Cardiac fibroblast (primary cell): ENCODE results near the gene ST7.
A peak's percentile ranks its signal among the peaks of the same experiment; 100 is the strongest.

ENCODE experiments used
- DNase-seq, 2 donors: peaks; one replicate each; pipeline versions ENCODE4 v3.0.0 to v3.0.0-alpha.2; 2010; ENCODE audit warnings: low read depth in 2 of 2
- H3K4me3 ChIP-seq, 2 donors: replicated peaks in 1 of 2; 1 replicate in 1 of 2; 2 replicates in 1 of 2; pipeline ENCODE4 v1.5.1; 2011; ENCODE audit warnings: low read depth in 2 of 2, low read length in 2 of 2, mild to moderate bottlenecking in 2 of 2, moderate library complexity in 1 of 2
- TF ChIP-seq, protein P1 (sequence below): IDR thresholded peaks from one replicate; pipeline ENCODE4 v1.5.1; 2011; ENCODE audit warnings: low read depth, mild to moderate bottlenecking, low read length, inconsistent platforms

ST7 gene

DNA sequence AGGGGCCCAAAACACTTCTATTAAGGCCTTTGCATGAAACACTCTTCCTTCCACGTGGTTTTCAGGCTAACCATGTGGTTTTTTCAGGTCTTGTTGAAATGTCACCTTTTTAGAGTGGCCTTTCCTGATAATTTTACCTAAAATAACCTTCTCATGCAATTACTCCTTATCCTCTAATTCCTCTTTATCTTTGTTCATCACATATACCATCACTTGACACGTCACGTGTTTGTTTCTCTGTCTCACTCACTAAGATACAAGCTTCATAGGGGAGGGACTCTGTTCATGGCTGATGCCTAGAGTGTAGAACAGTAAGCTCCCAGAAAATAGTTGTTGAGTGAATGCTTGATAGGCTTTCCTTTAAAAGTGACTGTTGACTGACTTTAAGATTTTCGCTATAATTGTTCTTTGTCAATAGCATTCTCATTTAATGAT, 63.7 kb downstream of the ST7 start:
- TF ChIP-seq, protein P1, sequence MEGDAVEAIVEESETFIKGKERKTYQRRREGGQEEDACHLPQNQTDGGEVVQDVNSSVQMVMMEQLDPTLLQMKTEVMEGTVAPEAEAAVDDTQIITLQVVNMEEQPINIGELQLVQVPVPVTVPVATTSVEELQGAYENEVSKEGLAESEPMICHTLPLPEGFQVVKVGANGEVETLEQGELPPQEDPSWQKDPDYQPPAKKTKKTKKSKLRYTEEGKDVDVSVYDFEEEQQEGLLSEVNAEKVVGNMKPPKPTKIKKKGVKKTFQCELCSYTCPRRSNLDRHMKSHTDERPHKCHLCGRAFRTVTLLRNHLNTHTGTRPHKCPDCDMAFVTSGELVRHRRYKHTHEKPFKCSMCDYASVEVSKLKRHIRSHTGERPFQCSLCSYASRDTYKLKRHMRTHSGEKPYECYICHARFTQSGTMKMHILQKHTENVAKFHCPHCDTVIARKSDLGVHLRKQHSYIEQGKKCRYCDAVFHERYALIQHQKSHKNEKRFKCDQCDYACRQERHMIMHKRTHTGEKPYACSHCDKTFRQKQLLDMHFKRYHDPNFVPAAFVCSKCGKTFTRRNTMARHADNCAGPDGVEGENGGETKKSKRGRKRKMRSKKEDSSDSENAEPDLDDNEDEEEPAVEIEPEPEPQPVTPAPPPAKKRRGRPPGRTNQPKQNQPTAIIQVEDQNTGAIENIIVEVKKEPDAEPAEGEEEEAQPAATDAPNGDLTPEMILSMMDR, result no peak
- no peak overlapping the region for H3K4me3 ChIP-seq
- DNase-seq, result no peak

DNA sequence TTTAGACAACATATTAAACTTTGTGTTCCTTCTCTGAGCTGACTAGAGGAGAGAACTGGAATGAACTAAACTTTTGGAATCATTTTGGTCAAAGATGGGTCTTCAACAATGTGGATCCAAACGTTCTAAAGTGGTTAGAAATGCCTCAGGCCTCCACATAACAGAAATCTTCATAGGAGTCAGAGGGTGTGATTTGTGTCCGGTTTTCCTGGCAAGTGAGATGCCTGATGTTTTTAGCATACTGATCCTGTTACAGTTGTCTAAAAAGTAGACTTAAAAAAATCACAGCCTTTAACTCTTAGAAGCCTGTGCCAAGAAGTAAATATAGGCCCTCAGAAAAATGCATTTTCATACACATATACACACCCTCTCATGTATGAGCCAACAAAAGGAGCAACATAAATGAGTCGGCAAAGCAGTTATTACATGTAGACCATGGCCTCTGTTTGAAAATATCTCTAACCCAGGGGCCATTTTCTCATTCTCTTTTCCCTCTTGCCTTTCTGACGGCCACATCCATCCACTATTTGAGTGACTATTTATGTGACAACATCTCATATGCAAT, 64.5 kb downstream of the ST7 start:
- peak in 1 of 2 donors; percentile 34 for DNase-seq
- no peak overlapping the region for H3K4me3 ChIP-seq
- TF ChIP-seq, protein P1, result no peak

DNA sequence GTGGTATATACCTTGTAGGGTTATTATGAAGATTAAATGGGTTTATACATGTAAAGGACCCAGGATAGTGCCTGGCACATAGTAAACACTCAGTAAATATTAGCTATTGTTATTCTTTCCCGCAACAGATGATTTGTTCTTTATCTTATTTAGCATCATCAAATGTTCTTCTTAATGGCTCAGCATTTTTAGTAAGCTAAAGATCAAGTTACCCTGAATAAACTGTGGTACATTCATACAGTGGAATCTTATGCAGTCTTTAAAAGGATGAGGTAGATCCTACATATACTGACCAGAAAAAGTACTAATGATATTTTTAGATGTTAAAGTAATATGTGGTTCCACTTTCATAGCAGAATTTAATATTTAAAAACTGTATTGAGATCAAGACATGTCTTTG, 65.4 kb downstream of the ST7 start:
- H3K4me3 ChIP-seq, result no peak overlapping the region
- no peak for DNase-seq
- TF ChIP-seq, protein P1, result no peak

DNA sequence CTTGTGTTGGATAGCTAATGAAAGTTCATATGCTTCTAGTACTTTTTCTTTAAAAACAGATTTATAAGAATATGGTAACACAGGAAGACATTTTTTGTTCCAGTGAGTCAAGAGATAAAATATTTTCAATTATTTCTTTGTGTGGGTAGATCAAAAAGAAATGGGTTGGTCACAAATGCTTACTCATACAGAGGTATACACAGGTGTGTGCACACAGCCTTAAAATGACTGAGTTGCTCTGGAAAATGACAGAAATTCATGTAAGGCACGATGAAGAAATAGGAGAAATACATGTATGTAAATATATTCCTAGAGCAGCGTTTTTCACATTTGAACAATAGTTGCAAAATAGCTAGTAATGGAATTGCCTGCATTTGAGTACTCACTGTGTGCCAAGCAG, 66.0 kb downstream of the ST7 start:
- no peak overlapping the region for H3K4me3 ChIP-seq
- TF ChIP-seq, protein P1, result no peak
- DNase-seq, result no peak

DNA sequence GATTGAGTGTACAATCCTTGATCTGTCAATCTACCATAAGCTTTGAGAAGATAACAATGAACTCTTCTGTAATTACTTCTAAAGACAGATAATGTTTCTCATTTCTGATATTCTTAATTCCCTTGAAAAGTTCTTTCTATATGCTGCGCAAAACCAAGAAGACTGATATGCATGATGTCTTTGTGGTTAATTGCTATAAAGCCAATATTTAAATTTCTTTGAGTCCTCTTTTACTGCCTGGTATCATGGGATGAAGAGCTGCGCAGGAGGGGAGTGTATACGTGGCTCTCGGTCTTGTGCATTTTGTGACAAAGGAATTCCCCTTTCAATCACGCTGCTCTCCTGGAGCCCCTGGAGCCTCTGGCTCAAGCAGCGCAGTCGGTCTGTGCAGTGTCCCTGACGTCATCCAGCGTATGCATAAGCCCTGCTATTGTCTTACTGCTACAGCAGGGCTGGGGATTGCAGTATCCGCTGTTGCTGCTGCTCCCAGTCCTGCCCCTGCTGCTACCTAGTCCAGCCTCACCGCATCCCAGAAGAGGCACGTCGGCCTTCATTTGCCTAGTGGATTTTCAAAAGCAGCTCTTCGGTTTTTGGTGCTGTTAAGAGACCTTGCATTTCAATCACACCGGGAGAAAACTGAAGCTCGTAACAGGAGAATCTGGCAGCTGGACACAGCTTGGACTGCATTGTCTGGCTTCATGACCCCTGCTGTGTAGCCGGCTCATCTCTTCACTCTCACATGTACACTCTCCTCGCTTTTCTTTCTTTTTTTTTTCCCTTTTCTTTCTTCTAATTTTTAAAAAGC, 66.7 kb downstream of the ST7 start:
- DNase-seq, result peak; percentile 94 to 96
- H3K4me3 ChIP-seq, result peak overlapping the region; percentile 13 to 45
- TF ChIP-seq, protein P1, result no peak

DNA sequence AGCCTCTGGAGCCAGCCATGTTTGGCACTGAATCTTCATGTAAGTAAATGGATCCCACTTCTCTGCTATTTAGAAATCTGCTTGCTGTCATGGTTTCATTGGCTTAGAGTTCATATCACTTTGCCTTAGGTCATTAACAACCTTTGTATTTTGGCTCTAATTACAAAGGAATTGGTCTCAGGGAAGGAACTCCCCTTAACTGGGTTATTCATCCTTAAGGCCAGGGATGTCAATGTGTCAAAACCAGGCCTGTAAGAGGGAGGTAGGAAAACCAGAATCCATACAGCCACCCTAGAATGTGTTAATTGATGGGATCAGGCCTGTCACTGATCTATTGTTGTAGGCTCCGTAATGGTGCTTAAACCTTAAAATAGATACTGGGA, 67.3 kb downstream of the ST7 start:
- TF ChIP-seq, protein P1, result no peak
- peak overlapping the region in 1 of 2 donors; percentile 45 for H3K4me3 ChIP-seq
- DNase-seq, result no peak
